BJ (cell line): ENCODE data around the gene NCOA3. TPM values are rescaled to one million over a fixed set of nuclear protein-coding genes. Genes with fewer than 3 reads are reported as not detected.

Source experiments
- CTCF ChIA-PET: fragments of 350-600 bp; formaldehyde crosslinking; extraction: SDS; loops from one replicate; lab custom pipeline; 2021; ENCODE audit warnings: antibody characterized with exemption, inconsistent platforms; lab: Yijun Ruan, JAX
- POLR2A ChIA-PET: fragments of 300-600 bp; sonication (Branson Sonifier 250); formaldehyde crosslinking; extraction: SDS; loops from one replicate; lab custom pipeline; 2021; ENCODE audit warnings: antibody characterized with exemption; lab: Charles Lee
- DNase-seq: peaks from one replicate; pipeline ENCODE4 v3.0.0-alpha.2; 2011; ENCODE audit warnings: low read depth
- H3K27me3 ChIP-seq: 2 replicates; pipeline ENCODE4 v1.6.0; 2011; ENCODE audit warnings: low read length; ENCODE audit not compliant: control insufficient read depth, insufficient read depth
- H3K36me3 ChIP-seq: 2 replicates; pipeline ENCODE4 v1.5.1; 2011; ENCODE audit warnings: low read length; ENCODE audit not compliant: control insufficient read depth, insufficient read depth
- H3K4me3 ChIP-seq: 2 replicates; pipeline ENCODE4 v1.5.1; 2011; ENCODE audit warnings: low read depth, mild to moderate bottlenecking, control low read depth, low read length
- polyA plus RNA-seq: library from polyadenylated mRNA; depleted of rRNA; stranded (reverse); fragments of >200 nt; gene quantifications from 2 replicates; pipeline ENCODE4 v1.2.3, GENCODE V29; 2011
- TF ChIP-seq, protein P1 (sequence below): IDR thresholded peaks from 2 replicates; pipeline ENCODE4 v1.5.1; 2011; ENCODE audit warnings: low read depth, mild to moderate bottlenecking, control low read depth, inconsistent platforms, low read length, moderate library complexity; ENCODE audit not compliant: insufficient read depth

NCOA3 gene
- polyA plus RNA-seq, 1 experiment: 23.6 TPM

DNA sequence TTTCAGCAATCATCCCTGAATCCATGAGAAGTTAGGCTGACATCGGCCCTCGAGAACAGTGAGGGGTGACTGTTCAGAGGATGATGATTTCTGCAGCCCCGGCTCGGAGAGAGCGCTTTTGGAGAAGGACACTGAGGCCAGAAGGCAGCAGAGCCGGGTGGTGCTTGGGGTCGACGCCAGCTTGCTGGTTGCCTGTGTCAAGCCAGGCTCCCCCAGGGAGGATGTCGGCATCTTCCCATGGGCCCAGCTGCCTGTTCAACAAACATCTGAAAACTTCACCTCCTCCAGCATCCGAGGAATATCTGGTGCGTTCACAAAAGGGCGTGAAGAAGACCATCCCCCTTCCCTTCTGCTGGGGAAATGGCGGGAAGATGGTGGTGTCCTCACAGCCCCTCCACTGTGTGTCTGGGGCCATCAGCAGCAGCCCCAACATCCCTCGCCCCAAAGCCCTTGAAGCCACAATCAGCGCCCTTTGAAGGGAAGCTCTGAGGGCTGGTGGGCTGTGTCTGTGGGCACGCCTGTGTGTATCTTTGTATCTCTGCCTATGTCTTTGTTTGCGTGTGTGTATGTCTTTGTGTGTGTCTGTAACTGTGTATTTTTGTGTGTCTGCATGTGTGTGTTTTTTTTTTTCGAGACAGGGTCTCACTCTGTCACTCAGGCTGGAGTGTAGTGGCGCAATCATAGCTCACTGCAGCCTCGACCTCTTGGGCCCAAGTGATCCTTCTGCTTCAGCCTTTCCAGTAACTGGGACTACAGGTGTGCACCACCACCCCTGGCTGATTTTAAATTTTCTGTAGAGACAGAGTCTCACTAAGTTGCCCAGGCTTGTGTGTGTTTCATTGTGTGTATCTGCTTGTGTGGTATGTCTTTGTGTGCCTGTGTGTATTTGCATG lies 185.7 kb downstream of the NCOA3 start:
- ChIA-PET CTCF (interaction anchor here (1.0 to 2.3 kb wide), 4 partner anchors 8 to 933 kb away, joined by 4 to 7 read pairs (median 4); no protein-coding TSS in a partner anchor), POLR2A (no interaction called here)
- H3K4me3 ChIP-seq: no peak overlapping the region
- H3K27me3 ChIP-seq: peaks cover 3% of the 10 kb centered on the region; the same call in 1 of the 2 replicates
- TF ChIP-seq, protein P1, sequence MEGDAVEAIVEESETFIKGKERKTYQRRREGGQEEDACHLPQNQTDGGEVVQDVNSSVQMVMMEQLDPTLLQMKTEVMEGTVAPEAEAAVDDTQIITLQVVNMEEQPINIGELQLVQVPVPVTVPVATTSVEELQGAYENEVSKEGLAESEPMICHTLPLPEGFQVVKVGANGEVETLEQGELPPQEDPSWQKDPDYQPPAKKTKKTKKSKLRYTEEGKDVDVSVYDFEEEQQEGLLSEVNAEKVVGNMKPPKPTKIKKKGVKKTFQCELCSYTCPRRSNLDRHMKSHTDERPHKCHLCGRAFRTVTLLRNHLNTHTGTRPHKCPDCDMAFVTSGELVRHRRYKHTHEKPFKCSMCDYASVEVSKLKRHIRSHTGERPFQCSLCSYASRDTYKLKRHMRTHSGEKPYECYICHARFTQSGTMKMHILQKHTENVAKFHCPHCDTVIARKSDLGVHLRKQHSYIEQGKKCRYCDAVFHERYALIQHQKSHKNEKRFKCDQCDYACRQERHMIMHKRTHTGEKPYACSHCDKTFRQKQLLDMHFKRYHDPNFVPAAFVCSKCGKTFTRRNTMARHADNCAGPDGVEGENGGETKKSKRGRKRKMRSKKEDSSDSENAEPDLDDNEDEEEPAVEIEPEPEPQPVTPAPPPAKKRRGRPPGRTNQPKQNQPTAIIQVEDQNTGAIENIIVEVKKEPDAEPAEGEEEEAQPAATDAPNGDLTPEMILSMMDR: no peak
- DNase-seq: no peak
- H3K36me3 ChIP-seq: peaks cover 3% of the 10 kb centered on the region

DNA sequence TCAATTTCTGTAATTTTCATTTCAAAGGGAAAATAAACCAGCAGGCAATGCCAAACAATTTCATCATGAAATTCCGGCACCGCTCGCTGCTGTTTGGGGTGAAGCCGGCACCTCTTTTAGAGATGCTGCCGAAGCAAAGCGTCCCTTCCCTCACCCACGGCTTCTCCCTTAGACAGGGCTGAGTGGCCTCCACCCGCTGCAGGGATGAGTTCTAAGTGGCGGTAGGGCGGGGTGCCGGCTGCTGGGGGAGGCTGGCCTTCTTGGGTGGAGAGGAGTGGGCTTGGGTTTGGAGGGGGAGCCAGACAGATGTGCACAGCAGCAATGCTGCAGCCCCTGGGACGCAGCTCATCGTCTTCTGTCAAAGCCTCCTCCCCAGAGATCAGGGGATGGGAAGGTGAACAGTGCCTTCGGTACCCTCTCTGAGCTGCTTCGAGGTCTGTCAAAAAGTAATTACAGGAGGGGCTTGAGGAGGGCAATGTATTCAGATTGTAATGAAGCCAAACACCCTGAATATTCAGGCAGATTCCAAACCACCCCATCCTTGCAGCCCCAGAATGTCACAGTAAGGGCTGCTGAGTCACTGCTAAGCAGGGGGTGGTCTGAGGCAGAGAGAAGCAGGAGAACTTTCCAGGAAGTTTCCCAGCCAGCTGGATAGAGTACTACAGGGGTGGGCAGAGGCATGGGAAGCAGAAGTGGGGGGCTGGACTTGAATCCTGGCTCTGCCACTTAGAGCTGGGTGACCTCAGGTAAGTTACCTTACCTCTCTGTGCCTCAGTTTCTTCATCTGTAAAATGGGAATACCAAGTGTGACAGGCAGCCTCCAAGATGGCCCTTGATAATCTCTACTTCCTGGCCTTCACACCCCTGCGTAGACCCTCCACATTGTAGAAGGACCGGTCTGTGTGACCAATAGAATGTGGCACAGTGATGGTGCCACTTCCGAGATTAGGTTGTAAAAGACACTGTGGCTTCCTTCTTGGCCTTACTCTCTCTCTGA lies 187.0 kb downstream of the NCOA3 start:
- no peak overlapping the region for H3K4me3 ChIP-seq
- POLR2A ChIA-PET: no interaction called here
- TF ChIP-seq, protein P1: no peak

DNA sequence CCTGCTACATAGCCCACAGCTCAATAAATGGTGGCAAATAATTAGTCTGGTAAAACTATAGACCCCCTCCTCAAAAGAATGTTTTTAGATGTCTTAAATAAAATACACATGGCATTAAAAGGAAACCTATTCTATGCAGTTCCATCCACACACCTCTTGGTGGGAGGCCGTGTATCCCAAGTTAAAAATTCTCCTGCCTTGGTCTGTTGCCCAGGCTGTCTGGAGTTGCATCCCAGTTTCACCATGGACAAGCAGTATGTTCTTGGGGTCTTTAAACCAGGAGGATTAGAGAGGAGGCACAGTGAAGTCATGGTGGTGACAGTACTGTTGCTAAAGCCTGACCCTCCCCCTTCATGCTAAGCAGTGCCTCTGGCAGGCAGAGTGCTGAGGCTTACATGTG lies 188.0 kb downstream of the NCOA3 start:
- H3K27me3 ChIP-seq: peaks cover 3% of the 10 kb centered on the region; the same call in 1 of the 2 replicates
- no peak for DNase-seq
- H3K4me3 ChIP-seq: no peak overlapping the region
- ChIA-PET POLR2A (no interaction called here), CTCF (interaction anchor here (1.4 to 3.5 kb wide), 2 partner anchors 12 to 930 kb away, joined by 3 to 14 read pairs; no protein-coding TSS in a partner anchor)
- TF ChIP-seq, protein P1: no peak
- peaks cover 3% of the 10 kb centered on the region for H3K36me3 ChIP-seq

More for the DNA sequence above, 187.0 kb downstream of the NCOA3 start:
- DNase-seq: no peak
- H3K36me3 ChIP-seq: peaks cover 3% of the 10 kb centered on the region
- CTCF ChIA-PET: interaction anchor here (0.7 to 2.3 kb wide), 3 partner anchors 11 to 931 kb away, joined by 3 to 7 read pairs (median 3); no protein-coding TSS in a partner anchor
- peaks cover 3% of the 10 kb centered on the region; the same call in 1 of the 2 replicates for H3K27me3 ChIP-seq

DNA sequence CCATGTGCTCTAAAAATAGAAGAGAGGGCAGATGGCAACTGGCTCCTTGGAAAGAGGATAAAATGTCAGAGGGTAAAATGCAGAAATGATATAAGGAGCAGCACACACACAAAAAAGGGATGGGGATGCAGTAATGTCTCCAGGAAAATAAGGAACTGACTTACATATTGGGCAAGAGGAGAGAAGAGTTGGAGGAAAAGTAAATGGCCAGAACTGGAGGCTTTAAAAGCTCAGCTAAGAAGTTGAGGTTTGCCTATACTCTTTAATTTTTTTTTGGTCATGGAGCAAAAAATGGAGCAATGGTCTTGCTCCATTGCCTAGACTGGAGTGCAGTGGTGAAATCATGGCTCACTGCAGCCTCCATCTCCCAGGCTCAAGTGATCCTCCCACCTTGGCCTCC lies 189.9 kb downstream of the NCOA3 start:
- TF ChIP-seq, protein P1: no peak
- H3K36me3 ChIP-seq: peaks cover 3% of the 10 kb centered on the region
- H3K27me3 ChIP-seq: no peaks in the 10 kb centered on the region; the same call in 1 of the 2 replicates
- POLR2A ChIA-PET: no interaction called here
- no peak overlapping the region for H3K4me3 ChIP-seq
- CTCF ChIA-PET: interaction anchor here (0.6 to 3.5 kb wide), 7 partner anchors 14 to 929 kb away, joined by 3 to 14 read pairs (median 4); no protein-coding TSS in a partner anchor
- no peak for DNase-seq
